Measurements from ENCODE around the gene ANKK1.

- TF ChIP-seq, protein P1, sequence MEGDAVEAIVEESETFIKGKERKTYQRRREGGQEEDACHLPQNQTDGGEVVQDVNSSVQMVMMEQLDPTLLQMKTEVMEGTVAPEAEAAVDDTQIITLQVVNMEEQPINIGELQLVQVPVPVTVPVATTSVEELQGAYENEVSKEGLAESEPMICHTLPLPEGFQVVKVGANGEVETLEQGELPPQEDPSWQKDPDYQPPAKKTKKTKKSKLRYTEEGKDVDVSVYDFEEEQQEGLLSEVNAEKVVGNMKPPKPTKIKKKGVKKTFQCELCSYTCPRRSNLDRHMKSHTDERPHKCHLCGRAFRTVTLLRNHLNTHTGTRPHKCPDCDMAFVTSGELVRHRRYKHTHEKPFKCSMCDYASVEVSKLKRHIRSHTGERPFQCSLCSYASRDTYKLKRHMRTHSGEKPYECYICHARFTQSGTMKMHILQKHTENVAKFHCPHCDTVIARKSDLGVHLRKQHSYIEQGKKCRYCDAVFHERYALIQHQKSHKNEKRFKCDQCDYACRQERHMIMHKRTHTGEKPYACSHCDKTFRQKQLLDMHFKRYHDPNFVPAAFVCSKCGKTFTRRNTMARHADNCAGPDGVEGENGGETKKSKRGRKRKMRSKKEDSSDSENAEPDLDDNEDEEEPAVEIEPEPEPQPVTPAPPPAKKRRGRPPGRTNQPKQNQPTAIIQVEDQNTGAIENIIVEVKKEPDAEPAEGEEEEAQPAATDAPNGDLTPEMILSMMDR (conservative IDR thresholded peaks at IDR 0.05) = no peak
- TF ChIP-seq ZFX (IDR thresholded peaks at IDR 0.05) = no peak
These were observed 48.8 kb upstream of the ANKK1 start for GRCh38 chr11:113338730-113339129.
